WTC11 (cell line): ENCODE data around the gene MLST8. TPM values are rescaled to one million over a fixed set of nuclear protein-coding genes. Genes with fewer than 3 reads are reported as not detected.

Experiments used
- ATAC-seq: fragments of 200-7000 bp; cut with Tn5 transposase; 2 replicates; pipeline ENCODE4 v1.10.0; 2021; ENCODE audit warnings: mild to moderate bottlenecking, moderate library complexity
- CTCF ChIA-PET: fragments of 300-600 bp; sonication (Branson Sonifier 250); formaldehyde crosslinking; loops from one replicate; lab custom pipeline; 2021; ENCODE audit warnings: antibody characterized with exemption; lab: Charles Lee
- POLR2A ChIA-PET: fragments of 350-600 bp; sonication (Branson Sonifier 250); formaldehyde crosslinking; loops from one replicate; lab custom pipeline; 2021; ENCODE audit warnings: antibody characterized with exemption; lab: Charles Lee
- DNase-seq: peaks from one replicate; pipeline ENCODE4 v3.0.0; 2021; ENCODE audit warnings: low spot score
- H3K27ac Mint-ChIP-seq: 2 replicates; pipeline ENCODE4 v1.8.0; 2021; ENCODE audit warnings: mixed read lengths
- H3K27me3 Mint-ChIP-seq: 2 replicates; pipeline ENCODE4 v1.8.0; 2021; ENCODE audit warnings: low read depth, mild to moderate bottlenecking, moderate library complexity, mixed read lengths
- H3K36me3 Mint-ChIP-seq: 2 replicates; pipeline ENCODE4 v1.8.0; 2021; ENCODE audit warnings: mixed read lengths
- H3K4me1 Mint-ChIP-seq: 2 replicates; pipeline ENCODE4 v1.8.0; 2022; ENCODE audit warnings: mixed read lengths
- H3K4me3 Mint-ChIP-seq: 2 replicates; pipeline ENCODE4 v1.8.0; 2021; ENCODE audit warnings: mild to moderate bottlenecking, moderate library complexity, mixed read lengths
- H3K9me3 Mint-ChIP-seq: 2 replicates; pipeline ENCODE4 v1.8.0; 2021; ENCODE audit warnings: mixed read lengths
- E2F5 ChIP-seq: sonication (generic); formaldehyde crosslinking; IDR thresholded peaks from 2 replicates; pipeline ENCODE4 v1.8.1; 2022; ENCODE audit warnings: mild to moderate bottlenecking, moderate library complexity, missing genetic modification reagents
- ELF4 ChIP-seq: sonication (generic); formaldehyde crosslinking; IDR thresholded peaks from 2 replicates; pipeline ENCODE4 v1.8.1; 2022; ENCODE audit warnings: low read depth, mild to moderate bottlenecking, moderate library complexity, missing genetic modification reagents
- ERG ChIP-seq: fragments of 250-450 bp; sonication (Bioruptor Pico); IDR thresholded peaks from 2 replicates; pipeline ENCODE4 v1.8.0; 2021; ENCODE audit warnings: mild to moderate bottlenecking
- FOXP1 ChIP-seq: sonication (generic); formaldehyde crosslinking; IDR thresholded peaks from 2 replicates; pipeline ENCODE4 v1.8.0; 2022; ENCODE audit warnings: missing genetic modification reagents, mild to moderate bottlenecking, moderate library complexity, borderline replicate concordance
- GABPB1 ChIP-seq: sonication (generic); formaldehyde crosslinking; IDR thresholded peaks from 2 replicates; pipeline ENCODE4 v1.8.1; 2023; ENCODE audit warnings: mild to moderate bottlenecking, missing genetic modification reagents
- GTF2I ChIP-seq: fragments of 250-450 bp; sonication (Bioruptor Pico); conservative IDR thresholded peaks from 2 replicates; pipeline ENCODE4 v1.4.0; 2021; ENCODE audit warnings: mild to moderate bottlenecking
- MYBL2 ChIP-seq: sonication (generic); formaldehyde crosslinking; IDR thresholded peaks from 2 replicates; pipeline ENCODE4 v1.8.1; 2023; ENCODE audit warnings: mild to moderate bottlenecking, moderate library complexity, missing genetic modification reagents
- NFYB ChIP-seq: sonication (generic); formaldehyde crosslinking; conservative IDR thresholded peaks from 2 replicates; pipeline ENCODE4 v1.8.0; 2022; ENCODE audit warnings: low read depth, missing genetic modification reagents
- SP1 ChIP-seq: sonication (generic); formaldehyde crosslinking; conservative IDR thresholded peaks from 2 replicates; pipeline ENCODE4 v1.8.1; 2022; ENCODE audit warnings: missing genetic modification reagents
- ZBTB21 ChIP-seq: sonication (generic); formaldehyde crosslinking; IDR thresholded peaks from 2 replicates; pipeline ENCODE4 v1.8.1; 2023; ENCODE audit warnings: mild to moderate bottlenecking, missing genetic modification reagents, borderline replicate concordance
- ZNF317 ChIP-seq: sonication (generic); formaldehyde crosslinking; IDR thresholded peaks from 2 replicates; pipeline ENCODE4 v1.8.1; 2023; ENCODE audit warnings: low read depth, mild to moderate bottlenecking, moderate library complexity, missing genetic modification reagents, borderline replicate concordance
- total RNA-seq: library from RNA; stranded (reverse); gene quantifications from 3 replicates; pipeline ENCODE4 v1.2.3, GENCODE V29; 2021
- TF ChIP-seq, protein P1 (sequence below): fragments of 250-450 bp; sonication (Bioruptor Pico); IDR thresholded peaks from 2 replicates; pipeline ENCODE4 v1.9.0; 2021; ENCODE audit warnings: mild to moderate bottlenecking
- TF ChIP-seq, protein P2 (sequence below): sonication (generic); formaldehyde crosslinking; IDR thresholded peaks from 2 replicates; pipeline ENCODE4 v1.8.1; 2023; ENCODE audit warnings: mild to moderate bottlenecking, missing genetic modification reagents, borderline replicate concordance
- TF ChIP-seq, protein P3 (sequence below): sonication (generic); formaldehyde crosslinking; conservative IDR thresholded peaks from 2 replicates; pipeline ENCODE4 v1.8.1; 2023; ENCODE audit warnings: mild to moderate bottlenecking, low read depth, missing genetic modification reagents, moderate library complexity
- TF ChIP-seq, protein P4 (sequence below): sonication (generic); formaldehyde crosslinking; IDR thresholded peaks from 2 replicates; pipeline ENCODE4 v1.8.1; 2023; ENCODE audit warnings: mild to moderate bottlenecking, missing genetic modification reagents, moderate library complexity
- TF ChIP-seq, protein P5 (sequence below): sonication (generic); formaldehyde crosslinking; IDR thresholded peaks from 2 replicates; pipeline ENCODE4 v1.8.0; 2022; ENCODE audit warnings: mild to moderate bottlenecking, missing genetic modification reagents

The MLST8 gene
- total RNA-seq, 1 experiment from 2014 or later = 71.6 TPM

GRCh38 chr16:2196162-2196980 lies 8.9 kb upstream of the MLST8 start, which contains the start of gene CASKIN1:
Gene CASKIN1, minus strand, starts transcription at chr16:2196605. Its CDS starts 173 bp downstream, at chr16:2196432.
- Mint-ChIP-seq H3K4me1 (peaks cover 4% of the 10 kb centered on the region; the same call in 1 of the 2 replicates), H3K4me3 (peak within 1 kb of the TSS; percentile 66), H3K27ac (no peak within 1 kb of the TSS), H3K36me3 (no peaks in the 10 kb centered on the region), H3K27me3 (peaks cover 39% of the 10 kb centered on the region), H3K9me3 (no peaks in the 10 kb centered on the region)
- TF ChIP-seq GABPB1 (CRISPR knock-in tag) = no peak
- TF ChIP-seq FOXP1 (CRISPR knock-in tag) = no peak
- TF ChIP-seq E2F5 (CRISPR knock-in tag) = no peak
- TF ChIP-seq, protein P1, sequence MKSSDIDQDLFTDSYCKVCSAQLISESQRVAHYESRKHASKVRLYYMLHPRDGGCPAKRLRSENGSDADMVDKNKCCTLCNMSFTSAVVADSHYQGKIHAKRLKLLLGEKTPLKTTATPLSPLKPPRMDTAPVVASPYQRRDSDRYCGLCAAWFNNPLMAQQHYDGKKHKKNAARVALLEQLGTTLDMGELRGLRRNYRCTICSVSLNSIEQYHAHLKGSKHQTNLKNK (CRISPR knock-in tag) = no peak
- no peak for TF ChIP-seq ERG (CRISPR knock-in tag)
- TF ChIP-seq, protein P2, sequence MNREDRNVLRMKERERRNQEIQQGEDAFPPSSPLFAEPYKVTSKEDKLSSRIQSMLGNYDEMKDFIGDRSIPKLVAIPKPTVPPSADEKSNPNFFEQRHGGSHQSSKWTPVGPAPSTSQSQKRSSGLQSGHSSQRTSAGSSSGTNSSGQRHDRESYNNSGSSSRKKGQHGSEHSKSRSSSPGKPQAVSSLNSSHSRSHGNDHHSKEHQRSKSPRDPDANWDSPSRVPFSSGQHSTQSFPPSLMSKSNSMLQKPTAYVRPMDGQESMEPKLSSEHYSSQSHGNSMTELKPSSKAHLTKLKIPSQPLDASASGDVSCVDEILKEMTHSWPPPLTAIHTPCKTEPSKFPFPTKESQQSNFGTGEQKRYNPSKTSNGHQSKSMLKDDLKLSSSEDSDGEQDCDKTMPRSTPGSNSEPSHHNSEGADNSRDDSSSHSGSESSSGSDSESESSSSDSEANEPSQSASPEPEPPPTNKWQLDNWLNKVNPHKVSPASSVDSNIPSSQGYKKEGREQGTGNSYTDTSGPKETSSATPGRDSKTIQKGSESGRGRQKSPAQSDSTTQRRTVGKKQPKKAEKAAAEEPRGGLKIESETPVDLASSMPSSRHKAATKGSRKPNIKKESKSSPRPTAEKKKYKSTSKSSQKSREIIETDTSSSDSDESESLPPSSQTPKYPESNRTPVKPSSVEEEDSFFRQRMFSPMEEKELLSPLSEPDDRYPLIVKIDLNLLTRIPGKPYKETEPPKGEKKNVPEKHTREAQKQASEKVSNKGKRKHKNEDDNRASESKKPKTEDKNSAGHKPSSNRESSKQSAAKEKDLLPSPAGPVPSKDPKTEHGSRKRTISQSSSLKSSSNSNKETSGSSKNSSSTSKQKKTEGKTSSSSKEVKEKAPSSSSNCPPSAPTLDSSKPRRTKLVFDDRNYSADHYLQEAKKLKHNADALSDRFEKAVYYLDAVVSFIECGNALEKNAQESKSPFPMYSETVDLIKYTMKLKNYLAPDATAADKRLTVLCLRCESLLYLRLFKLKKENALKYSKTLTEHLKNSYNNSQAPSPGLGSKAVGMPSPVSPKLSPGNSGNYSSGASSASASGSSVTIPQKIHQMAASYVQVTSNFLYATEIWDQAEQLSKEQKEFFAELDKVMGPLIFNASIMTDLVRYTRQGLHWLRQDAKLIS (CRISPR knock-in tag) = no peak
- TF ChIP-seq, protein P3, sequence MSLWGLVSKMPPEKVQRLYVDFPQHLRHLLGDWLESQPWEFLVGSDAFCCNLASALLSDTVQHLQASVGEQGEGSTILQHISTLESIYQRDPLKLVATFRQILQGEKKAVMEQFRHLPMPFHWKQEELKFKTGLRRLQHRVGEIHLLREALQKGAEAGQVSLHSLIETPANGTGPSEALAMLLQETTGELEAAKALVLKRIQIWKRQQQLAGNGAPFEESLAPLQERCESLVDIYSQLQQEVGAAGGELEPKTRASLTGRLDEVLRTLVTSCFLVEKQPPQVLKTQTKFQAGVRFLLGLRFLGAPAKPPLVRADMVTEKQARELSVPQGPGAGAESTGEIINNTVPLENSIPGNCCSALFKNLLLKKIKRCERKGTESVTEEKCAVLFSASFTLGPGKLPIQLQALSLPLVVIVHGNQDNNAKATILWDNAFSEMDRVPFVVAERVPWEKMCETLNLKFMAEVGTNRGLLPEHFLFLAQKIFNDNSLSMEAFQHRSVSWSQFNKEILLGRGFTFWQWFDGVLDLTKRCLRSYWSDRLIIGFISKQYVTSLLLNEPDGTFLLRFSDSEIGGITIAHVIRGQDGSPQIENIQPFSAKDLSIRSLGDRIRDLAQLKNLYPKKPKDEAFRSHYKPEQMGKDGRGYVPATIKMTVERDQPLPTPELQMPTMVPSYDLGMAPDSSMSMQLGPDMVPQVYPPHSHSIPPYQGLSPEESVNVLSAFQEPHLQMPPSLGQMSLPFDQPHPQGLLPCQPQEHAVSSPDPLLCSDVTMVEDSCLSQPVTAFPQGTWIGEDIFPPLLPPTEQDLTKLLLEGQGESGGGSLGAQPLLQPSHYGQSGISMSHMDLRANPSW = no peak
- 0 out of 2 replicates have a peak, but pooled peaks have one; percentile 26 for TF ChIP-seq SP1 (CRISPR knock-in tag)
- TF ChIP-seq ZBTB21 = no peak
- no peak for TF ChIP-seq MYBL2 (CRISPR knock-in tag)
- TF ChIP-seq ELF4 (CRISPR knock-in tag) = no peak
- TF ChIP-seq, protein P4, sequence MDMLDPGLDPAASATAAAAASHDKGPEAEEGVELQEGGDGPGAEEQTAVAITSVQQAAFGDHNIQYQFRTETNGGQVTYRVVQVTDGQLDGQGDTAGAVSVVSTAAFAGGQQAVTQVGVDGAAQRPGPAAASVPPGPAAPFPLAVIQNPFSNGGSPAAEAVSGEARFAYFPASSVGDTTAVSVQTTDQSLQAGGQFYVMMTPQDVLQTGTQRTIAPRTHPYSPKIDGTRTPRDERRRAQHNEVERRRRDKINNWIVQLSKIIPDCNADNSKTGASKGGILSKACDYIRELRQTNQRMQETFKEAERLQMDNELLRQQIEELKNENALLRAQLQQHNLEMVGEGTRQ (CRISPR knock-in tag) = peak; percentile 43
- no peak for TF ChIP-seq GTF2I (CRISPR knock-in tag)
- no peak for TF ChIP-seq ZNF317
- TF ChIP-seq NFYB (CRISPR knock-in tag) = no peak
- TF ChIP-seq, protein P5, sequence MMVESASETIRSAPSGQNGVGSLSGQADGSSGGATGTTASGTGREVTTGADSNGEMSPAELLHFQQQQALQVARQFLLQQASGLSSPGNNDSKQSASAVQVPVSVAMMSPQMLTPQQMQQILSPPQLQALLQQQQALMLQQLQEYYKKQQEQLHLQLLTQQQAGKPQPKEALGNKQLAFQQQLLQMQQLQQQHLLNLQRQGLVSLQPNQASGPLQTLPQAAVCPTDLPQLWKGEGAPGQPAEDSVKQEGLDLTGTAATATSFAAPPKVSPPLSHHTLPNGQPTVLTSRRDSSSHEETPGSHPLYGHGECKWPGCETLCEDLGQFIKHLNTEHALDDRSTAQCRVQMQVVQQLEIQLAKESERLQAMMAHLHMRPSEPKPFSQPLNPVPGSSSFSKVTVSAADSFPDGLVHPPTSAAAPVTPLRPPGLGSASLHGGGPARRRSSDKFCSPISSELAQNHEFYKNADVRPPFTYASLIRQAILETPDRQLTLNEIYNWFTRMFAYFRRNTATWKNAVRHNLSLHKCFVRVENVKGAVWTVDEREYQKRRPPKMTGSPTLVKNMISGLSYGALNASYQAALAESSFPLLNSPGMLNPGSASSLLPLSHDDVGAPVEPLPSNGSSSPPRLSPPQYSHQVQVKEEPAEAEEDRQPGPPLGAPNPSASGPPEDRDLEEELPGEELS (CRISPR knock-in tag) = no peak
- ChIA-PET CTCF (interaction anchor here (0.6 to 3.5 kb wide), 12 partner anchors 7 to 355 kb away, joined by 3 to 62 read pairs (median 12); partner anchors contain the start of genes DNASE1L2, E4F1, ECI1 and MLST8), POLR2A (interaction anchor here (0.6 to 1.9 kb wide), 2 partner anchors 15 to 41 kb away, joined by 3 to 5 read pairs; partner anchors contain the start of gene BRICD5)
- DNase-seq (no peak), ATAC-seq (peak; percentile 34)
